ENCODE data around the gene TAF6.

TAF6 gene

GRCh38 chr7:100091411-100092181 lies 27.6 kb downstream of the TAF6 start:
- peak; percentile 70 for DNase-seq

- DNase-seq = peak; percentile 64
Observed at GRCh38 chr7:100090527-100091410, 28.4 kb downstream of the TAF6 start.

DNA sequence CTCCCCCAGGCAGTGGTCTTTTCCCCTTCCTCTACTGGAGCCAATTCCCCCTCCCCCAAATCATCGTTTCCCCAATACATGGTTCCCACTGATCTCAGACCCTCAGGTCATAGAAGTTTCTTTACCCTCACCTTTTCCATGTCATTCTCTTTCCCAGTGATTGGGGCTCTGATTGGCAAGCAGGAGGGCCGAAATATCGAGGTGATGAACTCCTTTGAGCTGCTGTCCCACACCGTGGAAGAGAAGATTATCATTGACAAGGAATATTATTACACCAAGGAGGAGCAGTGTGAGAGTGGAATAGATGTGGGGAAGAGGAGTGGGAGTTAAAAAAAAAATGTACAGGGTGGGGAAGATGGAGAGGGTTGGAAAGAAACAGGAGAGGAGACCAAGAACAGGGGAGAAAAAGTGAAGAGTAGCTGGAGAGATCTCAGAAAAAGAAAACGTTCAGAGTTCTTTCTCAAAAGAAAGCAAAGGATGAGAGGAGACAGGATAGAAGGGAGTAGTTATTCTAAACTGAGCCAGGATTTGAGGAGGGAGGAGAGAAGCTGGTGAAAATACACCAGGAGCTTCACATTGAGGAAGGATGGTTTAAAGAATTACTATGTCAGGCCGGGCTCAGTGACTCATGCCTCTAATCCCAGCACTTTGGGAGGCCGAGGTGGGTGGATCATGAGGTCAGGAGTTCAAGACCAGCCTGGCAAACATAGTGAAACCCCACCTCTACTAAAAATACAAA lies 29.5 kb downstream of the TAF6 start:
- DNase-seq = no peak

- DNase-seq = peak; percentile 95
Observed at GRCh38 chr7:100088621-100089457, 30.3 kb downstream of the TAF6 start, which contains the start of gene COPS6. COPS6 (plus strand) TSS chr7:100088969; CDS start chr7:100088991, 22 bp downstream.

GRCh38 chr7:100088095-100088620 lies 31.0 kb downstream of the TAF6 start:
- DNase-seq = no peak

DNA sequence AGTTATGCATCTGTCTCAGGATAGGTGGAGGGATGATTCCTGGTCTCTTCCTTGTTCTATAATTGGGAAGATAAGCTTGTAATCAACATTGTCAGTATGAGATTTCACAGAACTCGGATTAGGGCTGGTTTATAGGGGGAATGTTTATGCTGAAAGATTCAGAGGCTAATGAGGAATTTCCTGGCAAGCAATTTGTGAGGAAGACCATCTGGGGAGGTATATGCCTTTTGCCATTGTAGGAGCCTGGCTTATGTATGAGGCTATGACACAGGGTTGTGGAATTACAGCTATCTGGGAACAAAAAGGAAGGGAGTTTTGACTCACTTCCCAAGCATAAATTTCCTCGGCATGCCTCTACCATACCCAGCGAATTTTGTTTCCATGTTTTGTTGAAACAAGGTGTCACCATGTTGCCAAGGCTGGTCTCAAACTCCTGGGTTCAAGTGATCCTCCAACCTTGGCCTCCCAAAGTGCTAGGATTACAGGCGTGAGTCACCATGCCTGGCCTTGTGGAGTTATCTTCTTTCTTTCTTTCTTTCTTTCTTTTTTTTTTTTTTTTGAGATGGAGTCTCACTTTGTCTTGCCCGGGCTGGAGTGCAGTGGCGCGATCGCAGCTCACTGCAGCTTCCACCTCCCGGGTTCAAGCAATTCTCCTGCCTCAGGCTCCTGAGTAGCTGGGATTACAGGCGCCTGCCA lies 32.0 kb downstream of the TAF6 start:
- no peak for DNase-seq

GRCh38 chr7:100085515-100085914 lies 33.6 kb downstream of the TAF6 start:
- no peak for DNase-seq

GRCh38 chr7:100082978-100083377 lies 36.2 kb downstream of the TAF6 start:
- no peak for DNase-seq

GRCh38 chr7:100081535-100082102 lies 37.5 kb downstream of the TAF6 start, which contains the start of gene ZNF3:
ZNF3 (minus strand) TSS chr7:100081723; CDS start chr7:100077357, 4,366 bp downstream.
- DNase-seq = peak; percentile 98

DNA sequence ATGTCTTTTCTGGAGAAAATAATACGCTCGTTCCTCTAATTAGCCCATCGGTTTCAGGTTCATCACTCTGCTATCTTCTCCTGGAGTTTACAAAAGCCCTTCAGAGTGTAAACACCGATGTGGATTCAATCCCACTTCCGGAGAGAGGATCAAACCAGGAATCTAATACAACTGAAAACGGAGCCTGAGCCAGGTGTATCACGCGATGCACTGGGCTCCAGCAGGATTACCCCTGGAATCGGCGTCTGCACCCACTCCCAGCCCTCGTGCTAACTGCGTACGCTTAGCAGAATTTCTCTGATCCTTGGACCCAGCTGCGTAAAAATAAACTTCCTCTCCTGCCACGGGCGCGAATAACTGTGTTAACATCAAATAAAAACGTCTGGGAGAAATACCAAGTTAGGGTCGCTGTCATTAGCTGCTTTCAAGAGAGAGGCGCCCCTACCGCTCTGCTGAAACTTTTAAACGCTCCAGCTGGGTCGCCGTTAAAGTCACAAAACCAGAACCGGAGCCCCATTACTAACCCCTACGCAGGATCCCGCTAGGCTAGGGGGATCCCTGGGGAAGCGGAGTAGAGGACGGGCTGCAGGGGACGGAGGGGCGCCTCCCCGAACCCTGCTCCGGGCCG lies 38.1 kb downstream of the TAF6 start:
- no peak for DNase-seq

- no peak for DNase-seq
Observed at GRCh38 chr7:100079024-100079560, 40.1 kb downstream of the TAF6 start.

- no peak for DNase-seq
Observed at GRCh38 chr7:100077205-100077604, 42.0 kb downstream of the TAF6 start.

- no peak for DNase-seq
Observed at GRCh38 chr7:100075418-100075817, 43.7 kb downstream of the TAF6 start.

- DNase-seq = no peak
Observed at GRCh38 chr7:100074841-100075240, 44.3 kb downstream of the TAF6 start.

DNA sequence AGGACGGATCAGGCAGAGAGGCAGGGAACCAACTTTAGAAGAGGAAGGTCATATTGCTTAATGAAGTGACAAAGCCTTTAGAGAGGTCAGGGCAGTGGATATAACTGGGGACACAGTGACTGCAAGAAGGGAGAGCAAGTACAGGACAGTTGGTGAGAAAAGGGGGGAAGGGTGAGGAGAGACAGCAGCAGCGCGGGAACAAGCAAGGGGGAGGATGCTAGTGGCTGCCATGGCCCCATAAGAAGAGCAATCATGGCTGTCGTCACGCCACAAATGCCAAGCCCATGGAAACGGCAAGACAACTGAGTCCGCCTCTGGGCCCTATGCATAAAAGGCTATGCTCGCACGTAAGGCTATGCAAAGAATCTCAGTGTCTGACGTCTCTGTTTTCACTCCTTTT lies 46.7 kb downstream of the TAF6 start:
- no peak for DNase-seq

DNA sequence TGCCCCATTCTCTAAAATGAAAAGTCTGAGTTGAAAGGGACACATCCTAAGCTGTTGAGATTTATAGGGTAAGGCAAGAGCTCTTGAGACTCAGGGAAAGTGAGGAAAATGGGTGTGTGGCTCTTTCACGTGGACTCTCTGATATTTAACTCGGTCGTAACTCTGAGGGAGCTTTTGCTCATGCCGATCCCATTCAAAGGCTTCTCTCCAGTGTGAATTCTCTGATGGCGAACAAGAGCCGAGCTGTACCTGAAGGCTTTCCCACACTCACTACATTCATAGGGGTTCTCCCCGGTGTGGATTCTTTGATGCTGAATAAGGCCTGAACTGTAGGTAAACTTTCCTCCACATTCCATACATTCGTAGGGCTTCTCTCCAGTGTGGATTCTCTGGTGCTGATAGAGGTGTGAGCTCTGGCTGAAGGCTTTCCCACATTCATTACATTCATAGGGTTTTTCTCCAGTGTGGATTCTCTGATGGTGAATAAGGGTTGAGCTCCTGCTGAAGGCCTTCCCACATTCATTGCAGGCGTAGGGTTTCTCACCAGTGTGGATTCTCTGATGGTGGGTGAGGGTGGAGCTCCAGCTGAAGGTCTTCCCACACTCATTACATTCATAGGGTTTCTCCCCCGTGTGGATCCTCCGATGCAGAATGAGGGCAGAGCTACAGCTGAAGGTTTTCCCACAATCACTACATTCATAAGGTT lies 48.0 kb downstream of the TAF6 start:
- DNase-seq = no peak

DNA sequence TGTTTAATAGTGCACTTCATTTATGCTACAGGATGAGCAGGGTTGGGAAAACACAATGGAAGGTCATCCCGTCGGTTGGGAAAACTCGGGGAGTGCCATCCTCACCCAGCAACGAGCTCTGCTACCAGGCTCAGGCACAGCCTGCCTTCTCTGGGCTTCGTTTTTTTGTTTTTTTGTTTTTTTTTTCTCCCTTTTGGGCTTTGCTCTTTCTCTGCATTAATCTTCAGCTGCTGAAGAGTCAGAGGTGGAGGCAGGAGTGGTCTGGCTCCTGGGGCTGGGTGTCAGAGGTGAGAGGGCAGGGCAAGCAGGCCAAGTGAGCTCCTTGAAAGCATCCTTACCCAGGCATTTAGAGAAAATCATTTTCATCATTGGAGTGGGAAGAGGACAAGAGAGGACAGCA lies 49.2 kb downstream of the TAF6 start:
- no peak for DNase-seq

GRCh38 chr7:100066953-100067352 lies 52.2 kb downstream of the TAF6 start:
- DNase-seq = no peak

DNA sequence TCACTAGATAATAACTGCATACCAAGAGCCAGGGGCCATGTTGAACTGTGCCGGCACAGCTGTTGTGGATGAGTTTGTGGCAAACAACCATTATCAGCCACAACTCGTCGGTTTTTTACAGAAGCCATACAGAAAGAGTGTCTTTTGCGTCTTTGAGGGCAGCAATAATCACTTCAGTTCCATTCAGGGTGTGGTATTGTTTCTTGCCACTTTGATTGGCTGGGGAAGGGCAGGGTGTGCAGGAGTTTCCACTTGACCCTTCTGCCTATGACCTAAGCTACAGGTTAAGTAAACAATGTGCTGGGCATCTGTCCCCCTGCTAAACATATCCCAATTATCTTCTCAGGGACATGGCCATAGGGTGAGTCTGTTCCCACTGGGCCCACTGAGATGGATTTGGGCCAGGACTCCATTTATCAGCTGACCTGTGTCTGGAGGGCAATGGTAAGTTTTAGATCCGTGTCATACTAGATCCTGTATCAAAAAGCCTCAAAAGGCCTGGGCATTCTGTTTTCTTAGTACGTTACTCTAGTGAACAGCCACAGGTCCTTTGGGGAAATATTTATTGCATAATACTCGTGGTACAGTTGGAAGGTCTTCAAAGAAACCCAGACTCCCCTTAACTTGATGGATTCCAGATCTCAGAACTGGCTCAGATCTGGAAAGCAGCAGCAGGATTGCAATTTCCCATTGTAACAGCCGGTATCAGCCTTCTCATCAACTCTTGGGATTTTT lies 53.5 kb downstream of the TAF6 start:
- no peak for DNase-seq

Measured in activated CD8-positive, alpha-beta memory T cell treated with anti-CD3 and anti-CD28 coated beads for 24 hours (primary cell).